NOMO-1 treated with DMSO at 0.1 percent for 48 hours (cell line): ENCODE measurements around the gene DNAJB2.
"Not testable (repeated sequence)": the region's sequence is repeated elsewhere in the genome, so short reads cannot be mapped to it uniquely, and the experiment has no call there.

Experiments
- DNase-seq: peaks from one replicate; lab custom pipeline; 2025; ENCODE audit not compliant: unreplicated experiment; lab: John Stamatoyannopoulos, UW

The DNAJB2 gene

GRCh38 chr2:219298759-219299371 lies 19.7 kb downstream of the DNAJB2 start:
- peak; percentile 62 for DNase-seq

DNA sequence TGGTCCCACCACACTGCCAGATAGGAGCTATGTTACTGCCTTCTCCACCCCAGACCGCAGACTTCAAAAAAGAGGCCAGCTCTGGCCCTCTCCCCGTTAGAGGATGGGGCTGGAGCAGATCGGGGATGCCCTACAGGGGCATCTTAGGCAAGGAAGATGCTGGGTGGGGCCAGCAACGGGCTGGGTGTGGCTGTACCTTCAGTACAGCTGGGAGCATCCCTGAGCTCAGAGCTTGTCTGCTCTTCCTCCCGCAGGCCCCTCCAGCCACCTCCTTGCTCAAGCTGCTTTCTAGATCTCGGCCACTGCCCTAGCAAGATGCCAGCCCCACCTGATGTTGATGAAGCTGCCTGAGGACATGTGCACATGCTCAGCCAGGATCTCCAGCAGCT lies 20.2 kb downstream of the DNAJB2 start:
- DNase-seq: no peak

- DNase-seq: no peak
Measured at GRCh38 chr2:219300022-219300421, 20.9 kb downstream of the DNAJB2 start.

DNA sequence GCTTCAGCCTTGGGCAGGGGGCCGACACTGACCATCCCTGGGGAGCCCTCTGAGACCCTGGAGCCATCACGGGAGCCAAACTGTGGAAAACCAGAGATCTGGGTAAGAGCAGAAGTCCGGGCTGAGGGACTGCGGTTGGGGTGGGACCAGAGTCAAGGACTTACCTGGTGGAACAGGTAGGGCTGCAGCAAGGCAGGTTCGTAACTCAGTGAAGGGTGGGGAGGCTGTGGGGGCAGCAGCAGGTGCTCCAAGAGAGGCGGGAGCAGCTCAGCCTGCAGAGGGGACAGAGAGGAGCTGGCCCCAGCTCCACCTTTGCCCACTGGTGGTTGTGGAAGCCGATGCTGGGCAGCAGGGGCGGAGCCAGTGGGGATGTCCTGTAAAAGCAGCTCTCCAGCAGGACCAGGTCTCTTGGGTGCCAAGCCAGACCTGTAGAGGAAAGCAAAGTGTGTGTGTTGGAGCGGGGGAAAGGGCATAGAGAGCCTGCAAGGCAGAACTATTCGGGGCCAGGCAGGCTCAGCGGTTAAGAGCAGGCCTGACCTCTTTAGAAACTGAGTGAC lies 23.3 kb downstream of the DNAJB2 start:
- DNase-seq: no peak

- no peak for DNase-seq
Measured at GRCh38 chr2:219304223-219304622, 25.1 kb downstream of the DNAJB2 start.

- no peak for DNase-seq
Measured at GRCh38 chr2:219306047-219306446, 26.9 kb downstream of the DNAJB2 start.

DNA sequence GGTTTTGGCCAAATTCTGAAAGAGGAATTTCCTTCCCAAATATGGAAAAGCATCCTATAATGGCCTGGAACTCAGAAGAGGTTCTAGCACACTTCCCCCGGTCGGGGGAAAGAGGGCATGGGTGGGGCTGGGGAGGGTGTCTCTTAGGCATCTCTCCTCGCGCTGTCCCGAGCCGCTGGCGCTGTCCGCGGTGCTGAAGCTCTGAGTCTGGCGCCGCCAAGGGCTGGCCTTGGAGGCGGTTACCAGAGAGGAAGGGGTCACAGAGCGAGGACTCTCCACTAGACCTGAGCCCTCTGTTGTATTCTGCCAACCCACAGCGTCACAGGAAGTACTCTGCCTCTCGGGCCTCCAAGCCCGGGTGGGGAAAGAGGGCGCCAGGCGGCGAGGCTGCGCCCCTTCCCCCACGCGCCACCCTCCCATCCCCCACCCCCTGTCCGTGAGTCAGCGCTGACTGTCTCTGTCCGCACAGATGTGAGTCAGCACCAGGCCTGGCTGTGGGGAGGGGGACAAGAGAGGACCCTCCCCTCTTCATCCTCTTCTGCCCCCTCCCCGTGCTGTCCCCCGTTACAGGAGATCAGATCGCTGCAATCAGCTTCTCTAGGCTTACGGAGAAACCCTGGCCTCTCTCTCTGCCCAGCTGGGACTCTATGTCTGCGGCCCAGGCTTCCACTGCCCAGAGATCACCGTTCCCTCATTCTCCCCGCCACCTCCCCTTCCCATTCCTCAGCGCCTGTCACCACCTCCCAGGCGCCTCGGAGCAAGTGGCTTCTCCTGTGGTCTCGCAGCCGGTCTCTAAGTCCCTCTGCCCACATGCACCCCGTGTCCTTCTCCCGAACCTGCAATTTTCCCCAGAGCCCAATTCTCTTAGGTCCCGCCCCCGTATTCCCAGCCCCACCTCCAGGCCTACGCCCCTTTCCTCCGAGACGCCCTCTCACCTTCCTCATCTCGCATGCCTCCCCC lies 29.3 kb downstream of the DNAJB2 start:
- DNase-seq: peak; percentile 68

DNA sequence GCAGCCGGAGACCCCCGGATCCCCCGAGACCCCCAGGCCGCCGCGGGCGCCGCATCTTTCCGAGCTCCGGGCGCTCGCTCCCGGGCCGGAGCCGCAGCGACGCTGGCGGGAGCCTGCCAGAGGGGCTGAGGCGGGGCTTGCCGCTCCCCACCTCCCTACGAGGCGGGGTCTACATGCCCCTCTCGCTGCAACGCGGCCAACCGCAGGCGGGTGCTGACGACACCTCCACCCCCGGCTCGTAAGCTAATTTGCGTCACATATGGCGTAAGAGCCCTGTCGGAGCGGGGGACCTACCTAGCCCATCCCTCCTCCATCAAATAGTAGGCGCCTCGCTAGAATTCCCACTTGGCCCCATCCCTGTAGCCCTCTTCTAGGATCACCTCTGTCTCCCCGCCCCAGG lies 30.1 kb downstream of the DNAJB2 start, which contains the start of gene PTPRN:
PTPRN (minus strand) TSS at position 124 of the 400 bp plus-strand sequence; CDS start at position 55, 69 bp downstream.
- no peak for DNase-seq

- DNase-seq: not testable (repeated sequence)
Measured at GRCh38 chr2:219312683-219313263, 33.6 kb downstream of the DNAJB2 start.

DNA sequence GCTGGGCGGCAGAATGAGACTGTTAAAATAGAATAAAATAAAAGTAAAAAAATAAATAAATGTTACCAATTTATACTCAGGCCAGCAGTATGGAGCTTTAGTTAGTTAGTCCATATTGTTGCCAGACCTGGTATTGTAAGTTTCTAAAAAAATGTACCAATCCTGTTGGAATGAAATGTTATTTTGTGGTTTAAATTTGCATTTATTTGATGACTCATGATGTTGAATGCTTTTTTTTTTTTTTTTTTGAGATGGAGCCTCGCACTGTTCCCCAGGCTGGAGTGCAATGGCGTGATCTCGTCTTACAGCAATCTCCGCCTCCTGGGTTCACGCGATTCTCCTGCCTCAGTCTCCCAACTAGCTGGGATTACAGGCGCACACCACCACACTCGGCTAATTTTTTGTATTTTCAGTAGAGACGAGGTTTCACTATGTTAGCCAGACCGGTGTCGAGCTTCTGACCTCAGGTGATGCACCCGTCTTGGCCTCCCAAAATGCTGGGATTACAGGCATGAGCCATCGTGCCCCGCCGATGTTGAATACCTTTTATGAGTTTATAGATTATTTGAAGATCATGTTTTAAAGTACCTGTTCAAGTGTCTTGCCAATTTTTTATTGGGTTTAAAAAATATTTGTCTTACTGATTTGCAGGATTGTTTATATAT lies 35.8 kb downstream of the DNAJB2 start:
- DNase-seq: no peak

DNA sequence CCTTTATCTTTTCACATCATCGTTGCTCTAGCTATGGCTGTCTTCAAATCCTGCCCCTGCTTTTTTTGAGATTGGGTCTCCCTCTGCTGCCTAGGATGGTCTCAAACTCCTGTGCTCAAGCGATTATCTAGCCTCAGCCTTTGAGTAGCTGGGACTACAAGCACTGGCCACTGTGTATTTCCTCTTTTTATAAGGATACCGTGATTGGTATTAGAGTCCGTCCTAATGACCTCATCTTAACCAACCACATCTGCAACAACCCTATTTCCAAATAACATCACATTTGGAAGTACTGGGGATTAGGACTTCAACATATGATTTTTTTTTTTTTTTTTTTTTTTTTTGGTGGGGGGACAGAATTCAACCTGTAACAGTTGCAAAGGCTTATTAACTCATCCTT lies 44.3 kb downstream of the DNAJB2 start:
- no peak for DNase-seq

GRCh38 chr2:219325136-219325535 lies 46.0 kb downstream of the DNAJB2 start:
- DNase-seq: no peak

GRCh38 chr2:219325657-219326315 lies 46.6 kb downstream of the DNAJB2 start:
- DNase-seq: no peak

- no peak for DNase-seq
Measured at GRCh38 chr2:219327719-219328118, 48.6 kb downstream of the DNAJB2 start.

DNA sequence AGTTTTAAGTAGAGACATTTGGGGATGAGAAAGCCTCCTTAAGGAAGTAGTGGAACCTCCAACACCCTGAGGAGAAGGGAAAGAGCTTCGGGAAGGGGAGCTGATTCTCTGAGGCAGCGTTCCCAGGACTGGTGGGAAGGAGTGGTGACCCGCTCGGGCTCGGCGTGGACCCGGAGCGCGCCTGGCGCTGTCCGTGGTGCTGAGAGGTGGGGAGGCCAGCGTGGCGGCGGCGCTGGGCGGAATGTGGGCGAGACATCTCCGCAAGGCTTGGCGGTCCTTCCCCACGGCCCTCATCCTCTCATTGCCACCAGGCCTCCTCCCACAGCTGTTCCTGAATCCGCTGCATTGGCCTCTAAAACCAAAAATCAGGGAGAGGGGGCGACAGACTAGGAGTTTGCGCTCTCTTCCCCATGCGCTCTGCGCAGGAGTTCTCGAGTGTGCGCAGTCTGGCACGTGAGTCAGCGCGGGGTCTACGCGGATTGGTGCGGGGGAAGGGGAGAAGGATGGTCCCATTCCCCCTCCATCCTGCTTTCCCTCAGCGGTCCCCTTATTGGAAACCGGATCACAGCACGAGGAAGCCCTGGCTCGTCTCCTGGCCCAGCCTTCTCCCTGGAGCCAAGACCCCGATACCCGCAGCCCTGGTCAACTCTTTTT lies 52.5 kb downstream of the DNAJB2 start:
- no peak for DNase-seq

DNA sequence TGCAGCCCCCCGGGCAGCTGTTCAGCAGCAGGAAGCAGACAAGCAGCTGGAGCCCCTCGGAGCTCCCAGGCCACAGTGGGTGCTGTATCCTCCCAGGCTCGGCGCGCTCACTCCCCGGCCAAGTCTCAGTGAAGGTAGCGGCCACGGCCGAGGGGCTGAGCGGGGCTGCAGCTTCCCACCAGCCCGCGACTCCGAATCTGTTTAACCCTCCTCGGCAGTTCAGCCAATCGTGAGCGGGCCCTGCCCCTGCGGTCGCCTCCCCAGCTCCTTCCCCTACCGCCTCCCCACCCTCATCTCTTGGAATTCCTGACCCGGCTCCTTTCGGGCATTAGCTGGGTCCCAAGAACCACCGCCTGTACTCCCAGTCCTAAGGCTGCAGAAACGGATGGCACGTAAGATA lies 53.4 kb downstream of the DNAJB2 start, which contains the start of gene RESP18:
RESP18 (minus strand) TSS at position 203 of the 400 bp plus-strand sequence.
- DNase-seq: no peak

- no peak for DNase-seq
Measured at GRCh38 chr2:219334076-219334475, 54.9 kb downstream of the DNAJB2 start.

DNA sequence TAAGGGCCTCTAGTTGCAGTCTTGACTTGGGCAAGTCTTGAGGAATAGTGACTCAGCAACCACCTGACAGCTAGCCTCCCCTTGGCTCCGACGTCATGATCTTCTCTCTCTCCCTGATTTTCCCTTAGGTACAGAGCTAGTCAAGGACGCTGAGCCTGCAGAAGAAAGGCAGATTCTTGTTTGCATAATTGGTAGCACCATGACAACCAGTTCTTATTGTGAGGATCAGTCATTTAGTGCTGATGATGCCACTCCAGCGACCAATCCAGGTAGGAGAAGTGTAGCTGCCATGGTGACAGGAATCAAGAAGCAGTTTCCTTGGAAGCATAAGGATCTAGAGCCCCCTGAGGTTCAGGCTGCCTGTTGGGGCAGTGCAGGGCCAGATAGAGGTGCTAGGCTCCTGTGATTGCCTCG lies 56.2 kb downstream of the DNAJB2 start:
- no peak for DNase-seq
